Mucosa of rectum (tissue), 2 donors: ENCODE measurements around the gene PI4KB.
"Not testable (repeated sequence)": the region's sequence is repeated elsewhere in the genome, so short reads cannot be mapped to it uniquely, and the experiment has no call there.

Source experiments
- H3K27ac ChIP-seq, 2 donors: one replicate each; pipeline ENCODE4 v1.7.0; 2013; ENCODE audit warnings: inconsistent platforms in 2 of 2, low read depth in 2 of 2, low read length in 2 of 2
- H3K27me3 ChIP-seq, 2 donors: one replicate each; pipeline ENCODE4 v1.7.0; 2013; ENCODE audit warnings: low read length in 2 of 2; ENCODE audit not compliant: control insufficient read depth in 2 of 2, insufficient read depth in 2 of 2
- H3K36me3 ChIP-seq, 2 donors: one replicate each; pipeline ENCODE4 v1.7.0; 2013; ENCODE audit warnings: low read length in 2 of 2; ENCODE audit not compliant: control insufficient read depth in 2 of 2, insufficient read depth in 2 of 2
- H3K4me1 ChIP-seq, 2 donors: one replicate each; pipeline ENCODE4 v1.7.0; 2013; ENCODE audit warnings: low read length in 2 of 2, mild to moderate bottlenecking in 1 of 2; ENCODE audit not compliant: control insufficient read depth in 2 of 2, insufficient read depth in 2 of 2
- H3K4me3 ChIP-seq, 2 donors: one replicate each; pipeline ENCODE4 v1.7.0; 2013; ENCODE audit warnings: low read length in 2 of 2
- H3K9ac ChIP-seq, 2 donors: one replicate each; pipeline ENCODE4 v1.7.0; 2013; ENCODE audit warnings: low read length in 2 of 2, low read depth in 1 of 2, mild to moderate bottlenecking in 1 of 2
- H3K9me3 ChIP-seq, 2 donors: one replicate each; pipeline ENCODE4 v1.7.0; 2013; ENCODE audit warnings: low read length in 2 of 2; ENCODE audit not compliant: control insufficient read depth in 2 of 2
- donor health status: healthy.
- donor health status: Normal muscosa, but diverticular disease.

Gene PI4KB

GRCh38 chr1:151367658-151368392 lies 40.6 kb upstream of the PI4KB start:
- Histone ChIP-seq H3K36me3 (peaks cover 52 to 54% of the 10 kb centered on the region in 2 donors), H3K4me3 (no peak overlapping the region), H3K9me3 (peaks cover 0 to under 1% of the 10 kb centered on the region in 2 donors), H3K4me1 (peaks cover 34 to 39% of the 10 kb centered on the region in 2 donors), H3K27ac (no peak overlapping the region), H3K27me3 (no peaks in the 10 kb centered on the region), H3K9ac (no peak overlapping the region)

GRCh38 chr1:151364996-151365395 lies 37.8 kb upstream of the PI4KB start:
- Histone ChIP-seq H3K4me1 (peaks cover 18 to 19% of the 10 kb centered on the region in 2 donors), H3K9me3 (peaks cover 0 to 8% of the 10 kb centered on the region in 2 donors), H3K9ac (no peak overlapping the region), H3K27me3 (no peaks in the 10 kb centered on the region), H3K4me3 (no peak overlapping the region), H3K27ac (no peak overlapping the region), H3K36me3 (peaks cover 50 to 54% of the 10 kb centered on the region in 2 donors)

- H3K4me3 ChIP-seq = no peak overlapping the region
- no peak overlapping the region for H3K9ac ChIP-seq
- peaks cover 37% of the 10 kb centered on the region in 2 donors for H3K36me3 ChIP-seq
- H3K27ac ChIP-seq = no peak overlapping the region
- H3K27me3 ChIP-seq = no peaks in the 10 kb centered on the region
- H3K9me3 ChIP-seq = peaks cover 0 to 8% of the 10 kb centered on the region in 2 donors
- no peaks in the 10 kb centered on the region for H3K4me1 ChIP-seq
These were observed 35.3 kb upstream of the PI4KB start for GRCh38 chr1:151362308-151363155.

DNA sequence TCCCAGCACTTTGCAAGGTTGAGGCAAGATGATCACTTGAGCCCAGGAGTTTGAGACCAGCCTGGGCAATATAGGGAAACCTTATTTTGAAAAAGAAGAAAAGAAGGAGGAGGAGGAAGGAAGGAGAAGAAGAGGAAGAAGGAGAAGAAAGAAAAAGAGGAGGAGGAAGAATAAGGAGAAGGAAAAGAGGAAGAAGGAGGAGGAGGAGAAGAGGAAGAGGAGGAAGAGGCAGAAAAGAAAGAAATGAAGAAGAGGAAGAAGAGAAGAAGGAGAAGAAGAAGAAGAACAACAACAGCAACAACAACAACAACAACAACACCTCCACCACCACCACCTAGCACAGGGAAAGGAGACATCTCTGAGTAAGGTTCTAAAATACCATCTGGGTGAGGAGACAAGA lies 34.7 kb upstream of the PI4KB start:
- Histone ChIP-seq H3K27me3 (no peaks in the 10 kb centered on the region), H3K9ac (no peak overlapping the region), H3K36me3 (peaks cover 33 to 35% of the 10 kb centered on the region in 2 donors), H3K4me1 (no peaks in the 10 kb centered on the region), H3K9me3 (peaks cover 0 to 8% of the 10 kb centered on the region in 2 donors), H3K4me3 (no peak overlapping the region), H3K27ac (no peak overlapping the region)

DNA sequence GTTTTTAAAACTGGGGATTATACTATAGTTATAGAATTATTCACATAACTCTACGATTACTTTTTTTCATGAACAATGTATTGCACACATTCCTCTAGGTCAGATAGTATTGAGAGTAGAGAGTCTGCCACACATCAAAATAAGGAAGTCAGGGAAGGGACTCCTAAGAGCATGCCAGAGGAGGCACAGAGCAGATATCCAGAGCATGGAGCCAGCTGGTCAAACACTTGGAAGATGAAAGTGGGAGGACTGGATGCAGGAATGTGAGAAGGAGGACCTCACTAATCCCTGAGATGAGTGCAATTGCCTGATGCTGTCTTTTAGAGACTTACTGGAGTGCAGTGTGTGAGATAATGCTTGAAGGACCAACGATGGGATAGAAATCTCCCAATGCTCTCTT lies 29.5 kb upstream of the PI4KB start:
- no peak overlapping the region for H3K27ac ChIP-seq
- H3K27me3 ChIP-seq = no peaks in the 10 kb centered on the region
- no peak overlapping the region for H3K9ac ChIP-seq
- no peaks in the 10 kb centered on the region for H3K4me1 ChIP-seq
- no peaks in the 10 kb centered on the region for H3K9me3 ChIP-seq
- no peak overlapping the region for H3K4me3 ChIP-seq
- no peaks in the 10 kb centered on the region for H3K36me3 ChIP-seq

DNA sequence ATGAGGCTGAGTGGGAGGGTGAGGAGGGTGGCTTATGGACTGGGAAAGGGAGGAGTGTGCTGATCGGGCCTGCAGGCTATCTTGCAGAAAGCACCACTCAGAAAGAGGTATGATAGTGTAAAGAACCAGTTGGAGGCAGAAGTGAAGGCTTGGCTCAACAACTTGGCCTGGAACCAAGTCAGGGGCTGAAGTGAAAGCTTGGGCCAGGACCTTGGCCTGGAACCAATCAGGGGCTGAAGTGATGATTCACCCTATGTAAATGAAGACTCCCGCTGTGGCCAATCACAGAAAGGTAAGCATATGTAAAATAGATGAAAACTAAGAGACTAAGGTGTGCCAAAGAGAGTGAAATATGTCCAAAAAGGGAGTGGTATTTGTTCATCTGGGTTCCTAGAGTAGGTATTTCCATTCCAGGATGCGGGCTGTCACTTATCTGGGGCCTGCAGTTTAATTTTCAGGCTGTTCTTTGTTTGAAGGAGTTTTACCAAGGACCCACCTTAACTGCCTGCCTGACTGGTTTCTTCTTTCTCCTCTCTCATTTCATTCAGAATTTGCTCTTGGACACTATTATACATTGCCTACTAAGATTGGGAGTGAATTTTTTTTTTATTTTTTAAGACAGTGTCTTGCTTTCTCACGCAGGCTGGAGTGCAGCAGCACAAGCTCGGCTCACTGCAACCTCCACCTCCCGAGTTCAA lies 25.0 kb upstream of the PI4KB start:
- Histone ChIP-seq H3K4me1 (peaks cover 0 to 6% of the 10 kb centered on the region in 2 donors), H3K9ac (no peak overlapping the region), H3K9me3 (no peaks in the 10 kb centered on the region), H3K4me3 (no peak overlapping the region), H3K27me3 (no peaks in the 10 kb centered on the region), H3K36me3 (no peaks in the 10 kb centered on the region), H3K27ac (no peak overlapping the region)

DNA sequence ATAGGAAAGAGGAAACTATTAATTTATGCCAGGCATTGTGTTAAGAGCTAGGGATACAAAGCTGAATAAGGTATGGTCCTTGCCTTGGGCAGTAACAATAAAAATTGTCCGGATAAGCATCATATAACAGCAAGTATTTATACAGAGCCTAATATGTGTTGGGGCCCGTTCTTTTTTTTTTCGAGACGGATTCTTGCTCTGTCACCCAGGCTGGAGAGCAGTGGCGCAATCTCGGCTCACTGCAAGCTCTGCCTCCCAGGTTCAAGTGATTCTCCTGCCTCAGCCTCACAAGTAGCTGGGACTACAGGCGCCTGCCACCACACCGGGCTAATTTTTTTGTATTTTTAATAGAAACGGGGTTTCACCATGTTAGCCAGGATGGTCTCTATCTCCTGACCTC lies 23.1 kb upstream of the PI4KB start:
- H3K27me3 ChIP-seq, H3K9me3 ChIP-seq, H3K36me3 ChIP-seq, H3K27ac ChIP-seq, H3K4me3 ChIP-seq, H3K9ac ChIP-seq: not testable (repeated sequence)
- peaks cover 9 to 15% of the 10 kb centered on the region in 2 donors for H3K4me1 ChIP-seq

GRCh38 chr1:151347523-151348246 lies 20.5 kb upstream of the PI4KB start:
- peaks cover 22% of the 10 kb centered on the region in 2 donors for H3K36me3 ChIP-seq
- H3K9ac ChIP-seq = peak overlapping the region; percentile 83 to 91
- peak overlapping the region; percentile 91 to 96 for H3K4me3 ChIP-seq
- no peaks in the 10 kb centered on the region for H3K9me3 ChIP-seq
- no peaks in the 10 kb centered on the region for H3K27me3 ChIP-seq
- H3K27ac ChIP-seq = peak overlapping the region; percentile 92 to 93
- peaks cover 9 to 15% of the 10 kb centered on the region in 2 donors for H3K4me1 ChIP-seq

DNA sequence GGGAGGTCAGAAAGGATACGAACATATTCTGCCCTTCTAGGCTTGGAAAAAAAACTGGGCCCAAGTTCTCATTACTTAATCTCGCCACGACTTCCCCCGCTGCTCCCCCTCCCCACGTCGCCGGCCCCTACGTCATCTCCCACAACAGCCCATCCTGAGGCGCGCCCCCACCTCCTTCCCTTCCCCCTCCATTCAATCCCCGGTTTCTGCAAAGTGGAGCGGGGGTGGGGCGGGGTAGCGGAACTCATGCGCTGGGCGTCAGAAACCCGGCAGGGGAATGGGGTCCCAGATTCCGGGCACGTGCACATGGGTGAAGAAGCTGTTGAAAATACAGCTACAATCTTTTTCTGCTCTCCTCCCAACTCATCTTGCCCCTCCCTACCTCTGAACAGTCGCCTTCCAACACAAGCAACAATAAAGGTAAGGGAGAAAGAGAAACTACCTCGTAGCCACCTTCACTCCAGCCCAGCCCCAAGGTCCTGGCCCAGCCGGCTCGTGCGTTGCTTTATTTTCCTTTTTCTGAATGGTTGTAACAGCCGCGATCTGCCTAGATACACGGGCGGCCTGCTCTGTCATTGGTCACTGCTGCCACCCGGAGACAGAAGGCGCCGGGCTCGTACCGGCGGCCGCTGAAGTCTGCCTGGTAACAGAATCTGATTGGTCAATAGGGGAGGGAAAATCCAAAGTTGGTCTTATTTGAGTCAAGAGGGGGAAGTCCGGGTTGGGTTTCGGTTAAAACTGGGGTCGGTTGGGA lies 19.7 kb upstream of the PI4KB start, which contains the start of gene RFX5:
TSS of gene RFX5 (minus strand) at position 484 of the 754 bp plus-strand sequence. CDS start 932 bp downstream, outside the sequence.
- peaks cover 9 to 15% of the 10 kb centered on the region in 2 donors for H3K4me1 ChIP-seq
- H3K27ac ChIP-seq = peak within 1 kb of the TSS; percentile 92 to 93
- H3K9ac ChIP-seq = peak within 1 kb of the TSS; percentile 83 to 91
- peak within 1 kb of the TSS; percentile 91 to 96 for H3K4me3 ChIP-seq
- H3K9me3 ChIP-seq = no peaks in the 10 kb centered on the region
- H3K27me3 ChIP-seq = no peaks in the 10 kb centered on the region
- H3K36me3 ChIP-seq = peaks cover 24 to 29% of the 10 kb centered on the region in 2 donors
